ENCODE data around the gene RBM33.

DNA sequence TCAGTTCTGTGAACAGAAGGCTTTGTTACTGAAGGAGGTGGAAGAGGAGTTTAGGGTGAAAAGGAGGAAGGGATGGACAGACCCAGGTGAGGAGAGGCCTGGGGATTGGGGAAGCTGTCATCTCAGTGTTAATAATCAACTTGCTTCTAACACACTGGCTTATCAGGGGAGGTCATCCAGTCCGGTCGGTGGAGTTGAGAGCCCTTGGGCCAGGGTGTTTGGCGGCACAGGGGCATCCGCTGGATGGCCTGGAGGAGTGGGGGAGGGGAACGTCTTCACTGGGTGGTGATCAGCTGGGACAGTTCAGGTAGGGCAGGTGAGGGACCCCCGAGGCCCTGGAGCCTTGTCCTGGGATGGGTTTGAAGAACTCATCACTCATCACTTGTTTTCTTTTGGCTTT is 133.9 kb downstream of the RBM33 start:
- TF ChIP-seq CHD1 (IDR thresholded peaks at IDR 0.05; ENCODE audit: low read depth, low read length) (no peak), POLR2AphosphoS5 (IDR thresholded peaks at IDR 0.05; ENCODE audit: low read depth, low read length) (no peak), POLR2A (IDR thresholded peaks at IDR 0.05; ENCODE audit: control extremely low read depth in 1 of 2, low read depth in 2 of 2, low read length in 2 of 2) (no peak), GTF2F1 (IDR thresholded peaks at IDR 0.05; ENCODE audit: borderline replicate concordance, low read depth, low read length) (no peak)
- TF ChIP-seq, protein P1, sequence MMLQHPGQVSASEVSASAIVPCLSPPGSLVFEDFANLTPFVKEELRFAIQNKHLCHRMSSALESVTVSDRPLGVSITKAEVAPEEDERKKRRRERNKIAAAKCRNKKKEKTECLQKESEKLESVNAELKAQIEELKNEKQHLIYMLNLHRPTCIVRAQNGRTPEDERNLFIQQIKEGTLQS (IDR thresholded peaks at IDR 0.05; ENCODE audit: insufficient read depth, low read depth, low read length): no peak
- TF ChIP-seq, protein P2, sequence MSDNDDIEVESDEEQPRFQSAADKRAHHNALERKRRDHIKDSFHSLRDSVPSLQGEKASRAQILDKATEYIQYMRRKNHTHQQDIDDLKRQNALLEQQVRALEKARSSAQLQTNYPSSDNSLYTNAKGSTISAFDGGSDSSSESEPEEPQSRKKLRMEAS (IDR thresholded peaks at IDR 0.05): no peak
- TF ChIP-seq, protein P3, sequence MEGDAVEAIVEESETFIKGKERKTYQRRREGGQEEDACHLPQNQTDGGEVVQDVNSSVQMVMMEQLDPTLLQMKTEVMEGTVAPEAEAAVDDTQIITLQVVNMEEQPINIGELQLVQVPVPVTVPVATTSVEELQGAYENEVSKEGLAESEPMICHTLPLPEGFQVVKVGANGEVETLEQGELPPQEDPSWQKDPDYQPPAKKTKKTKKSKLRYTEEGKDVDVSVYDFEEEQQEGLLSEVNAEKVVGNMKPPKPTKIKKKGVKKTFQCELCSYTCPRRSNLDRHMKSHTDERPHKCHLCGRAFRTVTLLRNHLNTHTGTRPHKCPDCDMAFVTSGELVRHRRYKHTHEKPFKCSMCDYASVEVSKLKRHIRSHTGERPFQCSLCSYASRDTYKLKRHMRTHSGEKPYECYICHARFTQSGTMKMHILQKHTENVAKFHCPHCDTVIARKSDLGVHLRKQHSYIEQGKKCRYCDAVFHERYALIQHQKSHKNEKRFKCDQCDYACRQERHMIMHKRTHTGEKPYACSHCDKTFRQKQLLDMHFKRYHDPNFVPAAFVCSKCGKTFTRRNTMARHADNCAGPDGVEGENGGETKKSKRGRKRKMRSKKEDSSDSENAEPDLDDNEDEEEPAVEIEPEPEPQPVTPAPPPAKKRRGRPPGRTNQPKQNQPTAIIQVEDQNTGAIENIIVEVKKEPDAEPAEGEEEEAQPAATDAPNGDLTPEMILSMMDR (IDR thresholded peaks at IDR 0.05; ENCODE audit: control extremely low read depth in 1 of 3, insufficient read depth in 1 of 3, low read depth in 1 of 3, low read length in 3 of 3): no peak
